IMR-90 (cell line): ENCODE data around the gene ATP5PB. TPM values are rescaled to one million over a fixed set of nuclear protein-coding genes. Genes with fewer than 3 reads are reported as not detected.

Source experiments
- ATAC-seq: fragments of 200-7000 bp; cut with Tn5 transposase; 2 replicates; pipeline ENCODE4 v1.9.1; 2020; ENCODE audit warnings: low read depth, mild to moderate bottlenecking, moderate library complexity
- BruUV-seq: library from RNA; stranded (reverse); fragments of 400-500 nt; replicated peaks from 2 replicates; lab custom pipeline; 2021; lab: Mats Ljungman, UMichigan
- CTCF ChIA-PET: fragments of 300-600 bp; formaldehyde crosslinking; extraction: SDS; loops from one replicate; lab custom pipeline; 2021; ENCODE audit warnings: antibody characterized with exemption; lab: Yijun Ruan, JAX
- POLR2A ChIA-PET: fragments of 300-600 bp; sonication (Branson Sonifier 250); formaldehyde crosslinking; loops from one replicate; lab custom pipeline; 2022; ENCODE audit warnings: antibody characterized with exemption; ENCODE audit not compliant: unreplicated experiment; lab: Charles Lee
- DNase-seq: peaks from one replicate; pipeline ENCODE4 v3.0.0; 2013
- H2AFZ ChIP-seq: replicated peaks from 2 replicates; pipeline ENCODE3; 2013; ENCODE audit warnings: low read length, mild to moderate bottlenecking; ENCODE audit not compliant: poor library complexity
- H2AK5ac ChIP-seq: 2 replicates; pipeline ENCODE4 v1.6.1; 2013; ENCODE audit warnings: low read depth, low read length, inconsistent platforms
- H2AK9ac ChIP-seq: replicated peaks from 2 replicates; pipeline ENCODE3; 2013; ENCODE audit warnings: mild to moderate bottlenecking, low read depth, low read length, moderate library complexity; ENCODE audit not compliant: poor library complexity
- H2BK120ac ChIP-seq: 2 replicates; pipeline ENCODE4 v1.6.1; 2013; ENCODE audit warnings: low read depth, low read length, inconsistent platforms
- H2BK15ac ChIP-seq: 3 replicates; pipeline ENCODE4 v1.6.1; 2013; ENCODE audit warnings: low read depth, low read length, inconsistent platforms
- H2BK20ac ChIP-seq: 2 replicates; pipeline ENCODE4 v1.6.1; 2013; ENCODE audit warnings: low read depth, mild to moderate bottlenecking, inconsistent platforms, low read length, moderate library complexity
- H2BK5ac ChIP-seq: 2 replicates; pipeline ENCODE4 v1.6.1; 2013; ENCODE audit warnings: mild to moderate bottlenecking, low read depth, low read length, inconsistent platforms; ENCODE audit not compliant: poor library complexity, severe bottlenecking
- H3K14ac ChIP-seq: replicated peaks from 2 replicates; pipeline ENCODE4 v1.6.1; 2013; ENCODE audit warnings: low read depth, low read length, inconsistent platforms
- H3K18ac ChIP-seq: 2 replicates; pipeline ENCODE4 v1.6.1; 2013; ENCODE audit warnings: low read depth, low read length, control low read depth
- H3K23ac ChIP-seq: 2 replicates; pipeline ENCODE4 v1.6.1; 2013; ENCODE audit warnings: low read depth, low read length, inconsistent platforms
- H3K27ac ChIP-seq: 2 replicates; pipeline ENCODE4 v1.5.1; 2013; ENCODE audit warnings: mild to moderate bottlenecking, control low read depth, low read length; ENCODE audit not compliant: insufficient read depth
- H3K27me3 ChIP-seq: 2 replicates; pipeline ENCODE4 v1.6.1; 2013; ENCODE audit warnings: low read length; ENCODE audit not compliant: control insufficient read depth, insufficient read depth
- H3K36me3 ChIP-seq: 2 replicates; pipeline ENCODE4 v1.6.1; 2013; ENCODE audit warnings: low read length, mixed read lengths; ENCODE audit not compliant: control insufficient read depth, insufficient read depth
- H3K4ac ChIP-seq: 2 replicates; pipeline ENCODE4 v1.6.1; 2013; ENCODE audit warnings: low read depth, low read length, inconsistent platforms
- H3K4me1 ChIP-seq: 2 replicates; pipeline ENCODE4 v1.6.1; 2013; ENCODE audit warnings: low read length, mixed read lengths; ENCODE audit not compliant: control insufficient read depth, insufficient read depth
- H3K4me2 ChIP-seq: 2 replicates; pipeline ENCODE4 v1.6.1; 2013; ENCODE audit warnings: low read depth, mild to moderate bottlenecking, control low read depth, low read length, moderate library complexity
- H3K4me3 ChIP-seq: 2 replicates; pipeline ENCODE4 v1.5.1; 2013; ENCODE audit warnings: low read depth, mild to moderate bottlenecking, control low read depth, low read length, moderate library complexity; ENCODE audit not compliant: insufficient read depth
- H3K56ac ChIP-seq: 2 replicates; pipeline ENCODE4 v1.6.1; 2013; ENCODE audit warnings: low read length, inconsistent platforms; ENCODE audit not compliant: insufficient read depth; ENCODE audit errors: extremely low read depth
- H3K79me1 ChIP-seq, 2 experiments: 2 replicates each; pipeline ENCODE4 v1.6.1; 2013; ENCODE audit warnings: low read length in 2 of 2, inconsistent platforms in 1 of 2, low read depth in 1 of 2
- H3K9ac ChIP-seq: 2 replicates; pipeline ENCODE4 v1.6.1; 2013; ENCODE audit warnings: low read depth, low read length, control low read depth
- H3K9me1 ChIP-seq: 2 replicates; pipeline ENCODE4 v1.6.1; 2013; ENCODE audit warnings: low read length, inconsistent platforms; ENCODE audit not compliant: insufficient read depth
- H3K9me3 ChIP-seq: 2 replicates; pipeline ENCODE4 v1.6.1; 2013; ENCODE audit warnings: low read length; ENCODE audit not compliant: control insufficient read depth, insufficient read depth
- H4K20me1 ChIP-seq: 2 replicates; pipeline ENCODE4 v1.6.1; 2013; ENCODE audit warnings: low read length, inconsistent platforms; ENCODE audit not compliant: insufficient read depth
- H4K5ac ChIP-seq: 2 replicates; pipeline ENCODE4 v1.6.1; 2013; ENCODE audit warnings: mild to moderate bottlenecking, low read depth, low read length, control low read depth
- H4K8ac ChIP-seq, 2 experiments: 2 replicates each; pipeline ENCODE4 v1.6.1; 2013; ENCODE audit warnings: low read depth in 2 of 2, low read length in 2 of 2, control low read depth in 1 of 2, inconsistent platforms in 1 of 2
- H4K91ac ChIP-seq: 2 replicates; pipeline ENCODE4 v1.6.1; 2013; ENCODE audit warnings: low read depth, low read length, inconsistent platforms; ENCODE audit not compliant: insufficient read depth
- BHLHE40 ChIP-seq: fragments of 150-350 bp; IDR thresholded peaks from 2 replicates; pipeline ENCODE4 v1.6.1; 2016; ENCODE audit warnings: mild to moderate bottlenecking, low read depth, low read length
- CEBPB ChIP-seq: IDR thresholded peaks from 2 replicates; pipeline ENCODE4 v1.6.1; 2012; ENCODE audit warnings: low read depth, low read length, improper control_type of control experiment
- CHD1 ChIP-seq: IDR thresholded peaks from 2 replicates; pipeline ENCODE4 v1.6.1; 2012; ENCODE audit warnings: low read depth, low read length, improper control_type of control experiment
- ELK1 ChIP-seq: fragments of 150-350 bp; IDR thresholded peaks from 2 replicates; pipeline ENCODE4 v1.6.1; 2016; ENCODE audit warnings: low read depth, mild to moderate bottlenecking, low read length, moderate library complexity, borderline replicate concordance
- MAFK ChIP-seq: IDR thresholded peaks from 2 replicates; pipeline ENCODE4 v1.6.1; 2012; ENCODE audit warnings: low read depth, low read length, improper control_type of control experiment
- MXI1 ChIP-seq: IDR thresholded peaks from 2 replicates; pipeline ENCODE4 v1.6.1; 2012; ENCODE audit warnings: low read depth, mild to moderate bottlenecking, low read length, moderate library complexity, borderline replicate concordance
- POLR2A ChIP-seq: IDR thresholded peaks from 2 replicates; pipeline ENCODE4 v1.6.1; 2012; ENCODE audit warnings: mild to moderate bottlenecking, low read depth, low read length
- RCOR1 ChIP-seq: IDR thresholded peaks from 2 replicates; pipeline ENCODE4 v1.6.1; 2012; ENCODE audit warnings: mild to moderate bottlenecking, low read length, improper control_type of control experiment; ENCODE audit not compliant: insufficient replicate concordance
- RFX5 ChIP-seq: IDR thresholded peaks from 2 replicates; pipeline ENCODE4 v1.8.0; 2012; ENCODE audit warnings: low read depth, mild to moderate bottlenecking, low read length, moderate library complexity
- USF2 ChIP-seq: fragments of 150-350 bp; IDR thresholded peaks from 2 replicates; pipeline ENCODE4 v1.6.1; 2017; ENCODE audit warnings: mild to moderate bottlenecking, antibody characterized with exemption, low read length, low read depth
- WGBS, 2 experiments: methylation state at CpG; one replicate each; pipeline versions ENCODE4 v1.1.5 to v1.1.7; 2013; ENCODE audit warnings: missing lambda C conversion rate in 2 of 2; ENCODE audit not compliant: insufficient read length in 1 of 2; ENCODE audit errors: extremely low coverage in 2 of 2; 5-methylcytosine and 5-hydroxymethylcytosine counted together
- dilution Hi-C: fragments of 300-500 bp; cut with HindIII; formaldehyde crosslinking; loops from one replicate; pipeline ENCODE4 v1.14.3; 2018; ENCODE audit warnings: low sequenced_read_pairs; ENCODE audit not compliant: unreplicated experiment
- in situ Hi-C: fragments of 300-500 bp; cut with MboI; formaldehyde crosslinking; loops from 3 replicates; pipeline ENCODE4 v1.14.3; 2019; ENCODE audit warnings: low sequenced_read_pairs, inconsistent platforms, mixed read lengths
- intact Hi-C: fragments of 100-400 bp; cut with micrococcal nuclease; formaldehyde crosslinking; loops from 2 replicates; pipeline ENCODE4 v1.10.0; 2022
- polyA plus RNA-seq, 3 experiments: library from polyadenylated mRNA; depleted of rRNA; stranded (reverse); fragments of >200 nt; gene quantifications; 2 replicates each; pipeline ENCODE4 v1.2.3, GENCODE V29; 2012; ENCODE audit warnings: low replicate concordance in 1 of 3
- total RNA-seq: library from RNA; depleted of rRNA; stranded (reverse); fragments of >200 nt; gene quantifications from 2 replicates; pipeline ENCODE4 v1.2.3, GENCODE V29; 2012

Gene ATP5PB
- total and polyA plus RNA-seq, 2 of the 4 experiments (the other 2 are of a cell fraction) = 234 to 301 TPM

GRCh38 chr1:111452581-111452980 is 3.3 kb downstream of the ATP5PB start:
- TF ChIP-seq BHLHE40 = no peak
- no peak for TF ChIP-seq MAFK
- no peak for TF ChIP-seq USF2
- TF ChIP-seq RCOR1 = no peak
- no peak for TF ChIP-seq RFX5
- TF ChIP-seq POLR2A = no peak
- TF ChIP-seq CHD1 = no peak
- TF ChIP-seq CEBPB = no peak
- TF ChIP-seq ELK1 = no peak
- no peak for TF ChIP-seq MXI1
- Histone ChIP-seq H3K14ac (no peak overlapping the region), H2BK15ac (no peak overlapping the region), H4K5ac (no peak overlapping the region), H3K23ac (no peak overlapping the region), H3K79me1 (peaks cover 51 to 64% of the 10 kb centered on the region in 2 experiments), H2AFZ (no peak overlapping the region), H3K27me3 (no peaks in the 10 kb centered on the region), H3K56ac (no peak overlapping the region), H3K27ac (no peak overlapping the region), H3K4me3 (no peak overlapping the region), H2BK120ac (no peak overlapping the region), H4K8ac (no peak overlapping the region), H3K4me2 (no peak overlapping the region), H3K18ac (no peak overlapping the region), H3K9ac (no peak overlapping the region), H4K20me1 (0 out of 2 replicates have a peak, but pooled peaks cover 6% of the 10 kb centered on the region), H3K4me1 (peaks cover 5% of the 10 kb centered on the region), H4K91ac (no peak overlapping the region), H2AK5ac (no peak overlapping the region), H3K9me3 (no peaks in the 10 kb centered on the region), H2BK5ac (no peak overlapping the region), H2BK20ac (no peak overlapping the region), H3K4ac (no peak overlapping the region), H3K36me3 (peaks cover 11% of the 10 kb centered on the region), H2AK9ac (no peak overlapping the region), H3K9me1 (no peaks in the 10 kb centered on the region; the same call in 1 of the 2 replicates)
- WGBS, 2 experiments = no CpG with 5 or more reads among the region's 3 CpGs
- ChIA-PET POLR2A (interaction anchor here (0.6 kb wide), 1 partner anchor 977 kb away, joined by 6 read pairs; no protein-coding TSS in a partner anchor), CTCF (interaction anchor here (0.6 to 0.8 kb wide), 3 partner anchors 10 to 901 kb away, joined by 3 to 4 read pairs (median 3); no protein-coding TSS in a partner anchor)
- in situ Hi-C loops (no loop called here), intact Hi-C loops (no loop called here), dilution Hi-C loops (loop anchor here (25.0 kb wide), 1 partner anchor 310 kb away; the partner anchor contains the start of gene DDX20)
- no peak for DNase-seq
- ATAC-seq = no peak
- BruUV-seq = no TSS peak
